GM12873 (cell line): ENCODE results near the gene TEX261.

Source experiments
- TF ChIP-seq, protein P1 (sequence below): IDR thresholded peaks from 2 replicates; pipeline ENCODE4 v1.5.1; 2012; ENCODE audit warnings: low read depth, mild to moderate bottlenecking, moderate library complexity, low read length, control low read depth; ENCODE audit not compliant: insufficient read depth; ENCODE audit errors: missing control alignments

Gene TEX261

DNA sequence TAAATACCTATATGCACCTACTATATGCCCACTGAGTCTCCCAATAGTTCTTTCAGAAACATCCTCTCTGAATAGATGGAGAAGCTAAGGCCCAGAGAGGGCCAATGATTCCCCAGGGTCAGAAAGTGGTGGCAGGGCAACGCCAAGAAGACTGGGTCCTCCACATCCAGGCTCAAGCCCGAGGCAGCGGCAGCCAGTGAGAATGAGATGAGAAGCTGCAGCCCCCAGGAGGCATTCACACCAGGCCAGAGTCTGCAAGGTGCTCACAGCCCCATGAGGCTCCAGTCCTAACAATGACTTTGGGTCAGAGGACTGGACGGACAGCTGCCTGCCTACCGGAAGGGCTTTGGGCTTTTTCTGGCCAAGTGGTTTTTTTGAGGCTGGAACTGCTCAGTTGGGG, 3.5 kb downstream of the TEX261 start:
- TF ChIP-seq, protein P1, sequence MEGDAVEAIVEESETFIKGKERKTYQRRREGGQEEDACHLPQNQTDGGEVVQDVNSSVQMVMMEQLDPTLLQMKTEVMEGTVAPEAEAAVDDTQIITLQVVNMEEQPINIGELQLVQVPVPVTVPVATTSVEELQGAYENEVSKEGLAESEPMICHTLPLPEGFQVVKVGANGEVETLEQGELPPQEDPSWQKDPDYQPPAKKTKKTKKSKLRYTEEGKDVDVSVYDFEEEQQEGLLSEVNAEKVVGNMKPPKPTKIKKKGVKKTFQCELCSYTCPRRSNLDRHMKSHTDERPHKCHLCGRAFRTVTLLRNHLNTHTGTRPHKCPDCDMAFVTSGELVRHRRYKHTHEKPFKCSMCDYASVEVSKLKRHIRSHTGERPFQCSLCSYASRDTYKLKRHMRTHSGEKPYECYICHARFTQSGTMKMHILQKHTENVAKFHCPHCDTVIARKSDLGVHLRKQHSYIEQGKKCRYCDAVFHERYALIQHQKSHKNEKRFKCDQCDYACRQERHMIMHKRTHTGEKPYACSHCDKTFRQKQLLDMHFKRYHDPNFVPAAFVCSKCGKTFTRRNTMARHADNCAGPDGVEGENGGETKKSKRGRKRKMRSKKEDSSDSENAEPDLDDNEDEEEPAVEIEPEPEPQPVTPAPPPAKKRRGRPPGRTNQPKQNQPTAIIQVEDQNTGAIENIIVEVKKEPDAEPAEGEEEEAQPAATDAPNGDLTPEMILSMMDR: no peak

DNA sequence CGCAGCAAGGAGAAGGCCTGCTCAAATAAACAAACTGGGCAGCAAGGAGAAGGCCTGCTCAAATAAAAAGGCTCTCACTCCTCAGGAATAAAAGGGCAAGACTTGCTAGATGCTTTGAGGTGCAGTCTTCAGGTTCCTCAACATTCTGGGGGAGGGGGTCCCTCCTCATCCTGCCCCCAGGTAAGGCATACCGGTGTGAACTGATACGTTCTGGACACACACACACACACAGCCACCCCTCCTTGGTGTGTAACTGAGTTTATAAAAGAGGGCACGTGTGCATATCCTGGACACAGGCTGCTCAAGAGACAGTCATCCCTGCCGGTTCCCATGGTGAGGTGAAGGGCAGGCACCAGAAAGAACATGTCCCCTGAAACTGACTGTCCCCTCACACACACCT, 4.5 kb downstream of the TEX261 start:
- TF ChIP-seq, protein P1: no peak

DNA sequence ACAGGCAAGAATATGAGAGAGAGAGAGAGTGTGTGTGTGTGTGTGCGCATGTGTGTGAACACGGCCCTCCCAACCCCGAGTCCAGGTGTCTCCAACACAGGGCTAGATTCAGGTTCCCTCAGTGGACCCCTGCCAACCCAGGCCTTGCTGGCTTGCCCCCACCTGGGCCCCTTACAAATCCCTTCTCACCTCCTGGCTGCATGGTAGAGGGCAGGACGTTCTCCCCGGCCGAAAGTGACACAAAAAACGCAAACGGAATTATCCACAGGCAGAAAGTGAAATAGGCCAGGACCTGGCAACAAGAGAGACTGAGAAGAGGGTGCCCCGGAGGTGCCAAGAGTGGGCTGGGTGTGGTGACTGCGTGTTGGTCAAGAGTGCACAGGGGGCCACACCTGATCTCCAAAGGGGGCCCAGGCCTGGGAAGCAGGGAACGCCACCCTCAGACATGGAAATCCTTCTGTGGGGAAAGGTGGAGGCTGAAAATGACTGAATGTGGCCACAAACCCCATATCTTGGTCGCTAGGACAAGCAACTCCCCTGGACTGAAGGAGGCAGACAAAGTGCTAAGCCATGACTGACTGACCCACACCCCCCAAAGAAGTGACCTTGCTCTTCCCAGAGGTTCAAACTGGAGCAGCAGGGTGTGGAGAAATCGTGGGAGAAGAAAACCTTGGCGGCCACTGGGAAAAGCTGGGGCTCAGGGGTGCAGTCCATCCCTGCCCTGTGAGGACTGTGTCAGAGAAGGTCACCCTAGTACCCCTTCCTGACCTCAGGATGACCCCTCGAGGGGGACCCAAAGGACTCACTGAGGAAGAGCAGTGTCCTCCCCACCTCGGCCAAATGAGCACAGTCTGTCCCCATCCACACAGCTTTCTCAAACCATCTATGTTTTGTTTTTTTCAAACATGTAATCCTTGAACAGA, 5.7 kb downstream of the TEX261 start:
- TF ChIP-seq, protein P1: no peak

DNA sequence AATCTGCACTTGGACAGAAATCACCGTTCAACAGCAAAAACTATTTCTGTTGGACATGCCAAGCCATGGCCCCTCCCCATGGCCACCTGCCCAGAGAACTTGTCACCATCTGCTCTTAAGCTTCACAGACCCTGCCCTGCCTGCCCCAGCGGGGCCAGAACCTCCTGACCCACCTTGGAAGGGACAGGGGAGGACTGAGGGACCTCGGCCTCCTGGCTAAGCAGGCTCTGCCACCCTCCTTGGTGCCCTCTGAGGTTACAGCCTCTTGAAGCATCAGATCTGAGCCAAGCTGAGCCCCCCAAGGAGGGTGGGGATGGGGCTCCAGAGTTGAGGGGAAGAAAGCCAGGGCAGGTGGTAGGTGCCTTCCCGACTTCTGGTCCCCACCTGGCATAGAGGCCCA, 6.5 kb downstream of the TEX261 start:
- TF ChIP-seq, protein P1: no peak

DNA sequence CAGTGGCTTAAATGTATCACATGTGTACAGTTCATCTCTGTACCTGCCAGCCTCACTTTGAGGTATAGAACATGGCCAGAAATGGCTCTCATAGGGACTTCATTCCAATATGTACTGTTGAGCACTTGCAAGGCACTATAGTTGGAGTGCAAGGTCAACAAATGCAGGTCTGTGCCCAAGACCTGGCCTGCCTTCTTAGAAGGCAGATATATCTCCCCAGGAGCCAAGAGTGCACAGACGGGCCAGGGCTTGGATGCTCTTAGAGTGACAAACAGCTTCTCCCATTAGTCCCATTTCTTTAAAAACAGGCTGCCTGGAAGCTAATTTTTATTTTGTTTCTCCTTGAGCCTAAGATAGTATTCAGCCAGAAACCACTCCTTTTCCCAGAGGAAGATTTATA, 7.3 kb downstream of the TEX261 start:
- TF ChIP-seq, protein P1: no peak

DNA sequence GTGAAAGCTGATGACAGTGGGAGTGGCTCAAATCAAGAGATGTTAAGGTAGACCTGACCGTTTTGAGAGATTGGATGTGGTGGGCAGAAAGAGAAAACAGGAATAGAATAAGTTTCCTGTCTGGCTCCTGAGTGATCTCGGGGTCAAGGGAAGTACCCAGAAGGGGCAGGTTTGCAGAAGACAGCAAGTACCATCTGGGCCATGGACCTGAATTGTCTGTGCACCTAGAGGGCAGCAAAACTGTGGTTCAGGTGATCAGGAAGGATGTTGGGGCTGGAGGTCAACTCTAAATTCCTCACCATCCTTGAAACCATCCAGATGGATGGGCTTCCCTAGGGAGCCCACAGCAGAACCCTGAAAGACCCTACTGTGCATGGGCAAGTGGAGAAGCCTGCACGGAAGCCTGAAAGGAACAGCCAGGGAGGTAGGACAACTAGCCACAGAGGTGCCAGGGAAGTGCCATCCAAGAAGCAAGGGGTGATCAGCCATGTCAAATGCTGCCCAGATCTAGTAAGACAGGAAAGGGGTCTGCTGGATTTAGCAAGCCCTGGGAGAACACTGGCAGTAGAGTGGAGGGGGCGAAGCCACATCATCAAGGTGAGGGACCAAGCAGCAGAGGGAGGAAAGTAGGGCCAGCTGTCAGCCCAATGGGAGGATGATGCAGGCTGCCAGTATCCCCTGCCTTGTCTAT, 8.0 kb downstream of the TEX261 start:
- TF ChIP-seq, protein P1: no peak

DNA sequence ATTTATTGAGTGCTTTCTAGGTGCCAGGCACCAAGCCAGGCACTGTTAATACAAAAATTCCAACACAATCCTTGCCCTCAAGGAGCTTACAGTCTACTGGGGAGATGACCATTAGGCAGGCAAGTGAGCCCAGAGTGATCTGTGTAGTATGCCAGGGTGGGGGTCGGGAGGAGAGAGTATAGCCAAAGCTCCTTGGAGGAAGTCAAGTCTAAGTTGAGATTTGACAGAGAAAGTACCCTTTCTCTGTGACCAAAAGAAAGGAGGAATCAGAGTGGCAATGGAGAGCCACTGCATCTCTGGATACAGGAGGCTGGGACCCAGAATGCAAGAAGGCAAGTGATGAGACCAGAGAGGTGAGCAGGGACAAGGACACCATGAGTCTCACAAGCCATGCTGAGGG, 8.7 kb downstream of the TEX261 start:
- TF ChIP-seq, protein P1: no peak
